ENCODE measurements around the gene TRPM3. TPM values are rescaled to one million over a fixed set of nuclear protein-coding genes. Genes with fewer than 3 reads are reported as not detected.

Gene TRPM3
- total RNA-seq, 1 donor from 2014 or later = 0.22 TPM

Small RNA genes lying within 50 kb of the gene (microRNA-seq; reads per million reads assigned to microRNA genes)
- 45.2 reads per million, percentile 47 among the genes with 10 or more reads in this experiment for gene MIR204

All from left ventricle myocardium inferior (tissue), 1 donor.